ENCODE measurements around the gene P2RX3. TPM values are rescaled to one million over a fixed set of nuclear protein-coding genes. Genes with fewer than 3 reads are reported as not detected.
A peak's percentile ranks its signal among the peaks of the same experiment; 100 is the strongest.

The P2RX3 gene
- total RNA-seq, 2 experiments from 2014 or later: not detected

- no peaks in the 10 kb centered on the region for H3K9me3 Mint-ChIP-seq
- POLR2A ChIA-PET: interaction anchor here (1.4 kb wide), 1 partner anchor 11 kb away, joined by 3 read pairs; no protein-coding TSS in a partner anchor
- H3K27me3 Mint-ChIP-seq: no peaks in the 10 kb centered on the region
- H3K4me1 Mint-ChIP-seq (ENCODE audit: low read depth): peaks cover 11% of the 10 kb centered on the region
- DNase-seq: no peak
- no peak overlapping the region for H3K4me3 Mint-ChIP-seq
- intact Hi-C loops (cut with micrococcal nuclease): no loop called here
- H3K27ac Mint-ChIP-seq: no peak overlapping the region
- H3K36me3 Mint-ChIP-seq: peaks cover 20% of the 10 kb centered on the region
- CTCF ChIA-PET: no interaction called here
Observed at GRCh38 chr11:57312511-57313021, 25.6 kb upstream of the P2RX3 start.

GRCh38 chr11:57313071-57313787 lies 24.9 kb upstream of the P2RX3 start:
- Mint-ChIP-seq H3K27ac (no peak overlapping the region), H3K27me3 (no peaks in the 10 kb centered on the region), H3K36me3 (peaks cover 21% of the 10 kb centered on the region), H3K4me1 (ENCODE audit: low read depth) (peaks cover 11% of the 10 kb centered on the region), H3K9me3 (no peaks in the 10 kb centered on the region), H3K4me3 (no peak overlapping the region)
- no peak for DNase-seq
- ChIA-PET POLR2A (no interaction called here), CTCF (no interaction called here)
- intact Hi-C loops (cut with micrococcal nuclease): no loop called here

GRCh38 chr11:57313788-57314135 lies 24.4 kb upstream of the P2RX3 start:
- Mint-ChIP-seq H3K9me3 (no peaks in the 10 kb centered on the region), H3K27me3 (no peaks in the 10 kb centered on the region), H3K27ac (no peak overlapping the region), H3K36me3 (peaks cover 21% of the 10 kb centered on the region), H3K4me3 (no peak overlapping the region), H3K4me1 (ENCODE audit: low read depth) (peaks cover 11% of the 10 kb centered on the region)
- CTCF ChIA-PET: no interaction called here
- intact Hi-C loops (cut with micrococcal nuclease): no loop called here
- POLR2A ChIA-PET: no interaction called here
- no peak for DNase-seq

- CTCF ChIA-PET: no interaction called here
- intact Hi-C loops (cut with micrococcal nuclease): no loop called here
- Mint-ChIP-seq H3K4me1 (ENCODE audit: low read depth) (peaks cover 11% of the 10 kb centered on the region), H3K27me3 (no peaks in the 10 kb centered on the region), H3K27ac (no peak overlapping the region), H3K36me3 (peaks cover 23% of the 10 kb centered on the region), H3K9me3 (no peaks in the 10 kb centered on the region), H3K4me3 (no peak overlapping the region)
- DNase-seq: no peak
- POLR2A ChIA-PET: no interaction called here
Observed at GRCh38 chr11:57314221-57314973, 23.8 kb upstream of the P2RX3 start.

GRCh38 chr11:57315491-57315890 lies 22.7 kb upstream of the P2RX3 start:
- POLR2A ChIA-PET: no interaction called here
- Mint-ChIP-seq H3K4me1 (ENCODE audit: low read depth) (peaks cover 11% of the 10 kb centered on the region), H3K36me3 (peaks cover 14% of the 10 kb centered on the region), H3K4me3 (no peak overlapping the region), H3K9me3 (no peaks in the 10 kb centered on the region), H3K27ac (no peak overlapping the region), H3K27me3 (no peaks in the 10 kb centered on the region)
- intact Hi-C loops (cut with micrococcal nuclease): no loop called here
- CTCF ChIA-PET: interaction anchor here (0.8 kb wide), 1 partner anchor 173 kb away, joined by 3 read pairs; no protein-coding TSS in a partner anchor
- DNase-seq: no peak

- no peaks in the 10 kb centered on the region for H3K27me3 Mint-ChIP-seq
- no peak overlapping the region for H3K27ac Mint-ChIP-seq
- DNase-seq: no peak
- H3K4me3 Mint-ChIP-seq: no peak overlapping the region
- H3K36me3 Mint-ChIP-seq: peaks cover 14% of the 10 kb centered on the region
- peaks cover 7% of the 10 kb centered on the region for H3K4me1 Mint-ChIP-seq (ENCODE audit: low read depth)
- POLR2A ChIA-PET: no interaction called here
- intact Hi-C loops (cut with micrococcal nuclease): no loop called here
- H3K9me3 Mint-ChIP-seq: no peaks in the 10 kb centered on the region
- CTCF ChIA-PET: interaction anchor here (0.8 kb wide), 1 partner anchor 172 kb away, joined by 3 read pairs; no protein-coding TSS in a partner anchor
Observed at GRCh38 chr11:57316017-57316416, 22.1 kb upstream of the P2RX3 start.

GRCh38 chr11:57318178-57318577 lies 20.0 kb upstream of the P2RX3 start:
- intact Hi-C loops (cut with micrococcal nuclease): no loop called here
- H3K27me3 Mint-ChIP-seq: no peaks in the 10 kb centered on the region
- no peak overlapping the region for H3K27ac Mint-ChIP-seq
- ChIA-PET CTCF (interaction anchor here (1.0 kb wide), 1 partner anchor 69 kb away, joined by 3 read pairs; no protein-coding TSS in a partner anchor), POLR2A (no interaction called here)
- H3K9me3 Mint-ChIP-seq: no peaks in the 10 kb centered on the region
- peaks cover 10% of the 10 kb centered on the region for H3K4me1 Mint-ChIP-seq (ENCODE audit: low read depth)
- no peak for DNase-seq
- peaks cover 10% of the 10 kb centered on the region for H3K36me3 Mint-ChIP-seq
- no peak overlapping the region for H3K4me3 Mint-ChIP-seq

GRCh38 chr11:57320067-57320718 lies 18.0 kb upstream of the P2RX3 start:
- ChIA-PET CTCF (interaction anchor here (1.0 kb wide), 1 partner anchor 320 kb away, joined by 3 read pairs; no protein-coding TSS in a partner anchor), POLR2A (no interaction called here)
- Mint-ChIP-seq H3K27ac (no peak overlapping the region), H3K4me3 (no peak overlapping the region), H3K27me3 (no peaks in the 10 kb centered on the region), H3K36me3 (peaks cover 4% of the 10 kb centered on the region), H3K9me3 (no peaks in the 10 kb centered on the region), H3K4me1 (ENCODE audit: low read depth) (peaks cover 19% of the 10 kb centered on the region)
- DNase-seq: no peak
- intact Hi-C loops (cut with micrococcal nuclease): no loop called here

- intact Hi-C loops (cut with micrococcal nuclease): no loop called here
- POLR2A ChIA-PET: no interaction called here
- Mint-ChIP-seq H3K9me3 (no peaks in the 10 kb centered on the region), H3K4me3 (no peak overlapping the region), H3K27me3 (no peaks in the 10 kb centered on the region), H3K27ac (no peak overlapping the region), H3K36me3 (peaks cover 6% of the 10 kb centered on the region), H3K4me1 (ENCODE audit: low read depth) (peaks cover 25% of the 10 kb centered on the region)
- DNase-seq: no peak
- CTCF ChIA-PET: interaction anchor here (1.0 kb wide), 1 partner anchor 320 kb away, joined by 3 read pairs; no protein-coding TSS in a partner anchor
Observed at GRCh38 chr11:57320719-57321387, 17.3 kb upstream of the P2RX3 start.

- Mint-ChIP-seq H3K4me3 (no peak overlapping the region), H3K36me3 (peaks cover 13% of the 10 kb centered on the region), H3K27ac (peak overlapping the region; percentile 39), H3K9me3 (no peaks in the 10 kb centered on the region), H3K27me3 (no peaks in the 10 kb centered on the region), H3K4me1 (ENCODE audit: low read depth) (peaks cover 33% of the 10 kb centered on the region)
- no peak for DNase-seq
- ChIA-PET CTCF (interaction anchor here (1.0 kb wide), 1 partner anchor 319 kb away, joined by 3 read pairs; no protein-coding TSS in a partner anchor), POLR2A (interaction anchor here (0.7 kb wide), 1 partner anchor 9 kb away, joined by 3 read pairs; no protein-coding TSS in a partner anchor)
- intact Hi-C loops (cut with micrococcal nuclease): no loop called here
Observed at GRCh38 chr11:57321388-57322255, 16.5 kb upstream of the P2RX3 start.
